22Rv1 (cell line): ENCODE results near the gene FARP1.
"Not testable (repeated sequence)": the region's sequence is repeated elsewhere in the genome, so short reads cannot be mapped to it uniquely, and the experiment has no call there.

Source experiments
- H3K27ac ChIP-seq: fragments of 450-650 bp; 2 replicates; pipeline ENCODE4 v1.5.1; 2017
- ZFX ChIP-seq: fragments of 450-650 bp; IDR thresholded peaks from 2 replicates; pipeline ENCODE4 v1.6.1; 2017; ENCODE audit warnings: antibody characterized with exemption, borderline replicate concordance
- TF ChIP-seq, protein P1 (sequence below): fragments of 450-650 bp; IDR thresholded peaks from 2 replicates; pipeline ENCODE4 v1.5.1; 2017; ENCODE audit warnings: mild to moderate bottlenecking

The FARP1 gene

DNA sequence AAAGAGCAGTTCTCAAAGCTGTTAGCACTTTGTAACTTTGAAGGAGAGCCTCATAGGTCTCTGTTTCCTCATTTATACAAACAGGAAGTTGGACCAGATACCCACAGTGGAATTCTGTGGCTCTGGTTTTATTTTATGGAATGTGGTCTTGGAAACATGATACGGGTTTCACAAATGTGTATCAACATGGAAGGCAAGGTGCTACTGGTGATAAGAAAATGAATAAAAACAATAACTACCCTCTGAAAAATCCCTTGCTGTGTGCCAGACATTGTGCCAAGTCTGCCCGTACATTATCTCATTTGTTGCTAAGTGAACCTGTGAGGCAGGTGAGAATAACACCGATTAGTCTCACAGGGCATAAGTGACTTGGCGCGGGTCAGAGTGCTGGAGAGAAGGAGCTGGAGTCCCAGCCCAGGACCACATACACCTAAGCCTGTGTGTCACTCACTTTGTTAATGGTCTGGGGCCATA lies 79.2 kb downstream of the FARP1 start:
- H3K27ac ChIP-seq, result no peak overlapping the region
- TF ChIP-seq ZFX, result no peak
- TF ChIP-seq, protein P1, sequence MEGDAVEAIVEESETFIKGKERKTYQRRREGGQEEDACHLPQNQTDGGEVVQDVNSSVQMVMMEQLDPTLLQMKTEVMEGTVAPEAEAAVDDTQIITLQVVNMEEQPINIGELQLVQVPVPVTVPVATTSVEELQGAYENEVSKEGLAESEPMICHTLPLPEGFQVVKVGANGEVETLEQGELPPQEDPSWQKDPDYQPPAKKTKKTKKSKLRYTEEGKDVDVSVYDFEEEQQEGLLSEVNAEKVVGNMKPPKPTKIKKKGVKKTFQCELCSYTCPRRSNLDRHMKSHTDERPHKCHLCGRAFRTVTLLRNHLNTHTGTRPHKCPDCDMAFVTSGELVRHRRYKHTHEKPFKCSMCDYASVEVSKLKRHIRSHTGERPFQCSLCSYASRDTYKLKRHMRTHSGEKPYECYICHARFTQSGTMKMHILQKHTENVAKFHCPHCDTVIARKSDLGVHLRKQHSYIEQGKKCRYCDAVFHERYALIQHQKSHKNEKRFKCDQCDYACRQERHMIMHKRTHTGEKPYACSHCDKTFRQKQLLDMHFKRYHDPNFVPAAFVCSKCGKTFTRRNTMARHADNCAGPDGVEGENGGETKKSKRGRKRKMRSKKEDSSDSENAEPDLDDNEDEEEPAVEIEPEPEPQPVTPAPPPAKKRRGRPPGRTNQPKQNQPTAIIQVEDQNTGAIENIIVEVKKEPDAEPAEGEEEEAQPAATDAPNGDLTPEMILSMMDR, result no peak

DNA sequence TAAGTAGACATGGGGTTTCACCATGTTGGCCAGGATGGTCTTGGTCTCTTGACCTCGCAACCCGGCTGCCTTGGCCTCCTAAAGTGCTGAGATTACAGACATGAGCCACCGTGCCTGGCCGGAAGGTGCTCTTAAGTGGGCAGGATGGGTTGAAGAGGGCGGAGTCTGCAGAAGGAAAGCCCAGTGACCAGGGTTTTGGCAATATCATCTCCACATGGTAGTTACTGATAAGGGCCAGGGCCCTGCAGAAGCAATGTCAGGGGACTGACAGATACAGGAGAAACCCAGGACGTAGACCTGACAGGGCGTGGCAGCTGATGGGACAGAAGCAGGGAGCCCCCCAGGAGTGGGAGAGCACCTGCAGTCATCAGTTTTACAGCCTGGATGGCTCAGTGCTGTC lies 79.9 kb downstream of the FARP1 start:
- no peak overlapping the region for H3K27ac ChIP-seq
- TF ChIP-seq, protein P1, result no peak
- TF ChIP-seq ZFX, result no peak

DNA sequence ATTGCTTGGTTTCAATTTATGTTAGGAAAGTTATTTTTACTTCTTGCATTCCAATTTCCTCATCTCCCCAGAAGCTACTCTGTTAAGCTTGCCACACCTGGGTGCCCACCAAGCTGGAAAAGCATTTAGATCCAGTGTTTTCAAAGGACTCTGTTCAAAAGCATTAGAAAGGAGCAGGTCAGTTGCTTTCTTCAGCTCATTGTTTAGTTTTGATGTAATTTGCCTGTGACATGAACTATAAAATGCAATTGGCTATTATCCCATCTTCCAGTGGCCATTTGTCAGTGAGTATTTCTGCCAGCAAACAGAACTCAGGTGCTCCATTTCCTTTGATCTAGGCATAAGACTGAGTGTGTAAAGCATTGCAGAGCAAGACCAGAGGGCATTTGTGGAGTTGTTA lies 80.8 kb downstream of the FARP1 start:
- TF ChIP-seq, protein P1, result no peak
- no peak for TF ChIP-seq ZFX
- H3K27ac ChIP-seq, result no peak overlapping the region

DNA sequence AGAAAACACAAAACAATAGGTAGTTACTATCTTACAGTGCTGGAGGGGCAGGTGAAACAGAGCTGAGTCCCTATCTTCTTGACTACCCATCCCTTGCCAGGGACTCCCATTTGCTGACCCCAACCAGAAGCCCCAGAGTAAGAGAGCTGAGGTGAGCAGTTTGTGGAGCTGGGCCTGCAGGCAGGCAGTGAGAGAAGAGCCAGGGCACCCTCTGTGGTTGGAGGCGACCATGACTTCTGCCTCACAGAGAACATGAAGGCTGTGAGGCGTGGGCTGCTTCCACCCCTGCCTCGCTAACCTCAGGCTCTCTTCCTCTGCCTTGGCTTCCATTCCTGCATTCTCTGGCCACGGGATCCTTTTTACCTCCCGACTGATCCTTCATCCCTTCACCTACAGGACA lies 81.7 kb downstream of the FARP1 start:
- TF ChIP-seq ZFX, result no peak
- TF ChIP-seq, protein P1, result no peak
- H3K27ac ChIP-seq, result peak overlapping the region; percentile 56; the same call in 1 of the 2 replicates

DNA sequence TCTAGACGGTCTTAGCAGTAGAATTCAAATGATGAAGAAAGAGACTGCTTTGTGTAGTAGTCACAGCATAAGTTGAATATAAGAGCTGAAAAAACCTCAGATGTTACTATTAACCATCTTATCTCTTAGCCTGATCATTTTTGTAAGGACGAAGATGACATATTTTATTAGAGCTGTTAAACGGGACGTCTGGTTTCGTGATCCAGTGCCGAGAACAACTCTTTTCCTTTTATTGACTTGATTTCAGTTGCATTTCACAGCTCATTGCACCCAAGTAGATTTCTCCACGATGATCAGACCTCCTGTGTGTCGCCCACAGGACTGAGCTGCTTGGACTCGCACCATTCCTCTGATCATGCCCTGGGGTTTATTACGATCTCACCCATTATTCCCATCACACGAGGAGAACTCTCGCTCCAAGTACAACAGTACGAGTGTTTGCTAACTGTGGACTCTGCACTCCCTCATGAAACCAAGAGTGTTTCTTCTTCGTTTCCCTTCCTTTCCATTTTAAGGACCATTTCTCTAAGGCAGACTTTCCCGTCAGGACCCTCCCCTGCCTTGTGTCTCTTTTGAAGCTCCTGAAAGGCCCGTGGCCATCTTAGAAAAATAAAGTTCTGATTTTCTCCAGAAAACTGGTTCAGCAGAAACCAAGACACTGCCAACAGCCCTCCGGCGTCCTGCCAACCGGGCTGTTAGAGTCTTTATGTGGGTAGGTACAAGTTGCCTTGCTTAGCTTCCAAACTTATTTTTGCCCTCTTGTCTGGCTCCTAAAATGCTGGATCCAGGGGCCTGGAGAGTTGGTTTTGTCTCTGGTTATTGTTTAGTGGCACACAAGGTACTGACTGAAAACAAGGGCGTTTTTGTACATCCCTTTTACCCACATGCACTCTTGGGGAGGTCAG lies 82.4 kb downstream of the FARP1 start:
- peak overlapping the region; percentile 56 for H3K27ac ChIP-seq
- TF ChIP-seq, protein P1, result no peak
- TF ChIP-seq ZFX, result no peak

DNA sequence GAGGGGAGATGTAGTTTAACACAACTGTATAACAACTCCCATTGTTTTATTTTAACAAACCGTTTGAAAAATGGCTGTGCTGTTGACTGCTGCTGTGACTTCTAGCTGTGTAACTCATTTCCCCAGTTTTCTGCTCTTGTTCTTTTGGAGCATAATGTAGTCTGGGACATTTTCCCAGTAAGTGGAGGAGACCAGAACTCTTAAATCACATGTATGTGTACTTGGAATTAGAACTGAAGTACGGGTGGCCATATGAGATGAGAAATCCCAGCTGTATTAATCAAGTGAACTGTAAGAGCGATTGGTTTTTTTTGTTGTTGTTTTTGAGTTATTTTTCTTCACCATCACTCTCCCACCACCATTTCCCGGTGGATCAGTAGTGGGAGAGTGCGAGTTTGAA lies 83.6 kb downstream of the FARP1 start:
- TF ChIP-seq, protein P1, result no peak
- no peak for TF ChIP-seq ZFX
- no peak overlapping the region for H3K27ac ChIP-seq

DNA sequence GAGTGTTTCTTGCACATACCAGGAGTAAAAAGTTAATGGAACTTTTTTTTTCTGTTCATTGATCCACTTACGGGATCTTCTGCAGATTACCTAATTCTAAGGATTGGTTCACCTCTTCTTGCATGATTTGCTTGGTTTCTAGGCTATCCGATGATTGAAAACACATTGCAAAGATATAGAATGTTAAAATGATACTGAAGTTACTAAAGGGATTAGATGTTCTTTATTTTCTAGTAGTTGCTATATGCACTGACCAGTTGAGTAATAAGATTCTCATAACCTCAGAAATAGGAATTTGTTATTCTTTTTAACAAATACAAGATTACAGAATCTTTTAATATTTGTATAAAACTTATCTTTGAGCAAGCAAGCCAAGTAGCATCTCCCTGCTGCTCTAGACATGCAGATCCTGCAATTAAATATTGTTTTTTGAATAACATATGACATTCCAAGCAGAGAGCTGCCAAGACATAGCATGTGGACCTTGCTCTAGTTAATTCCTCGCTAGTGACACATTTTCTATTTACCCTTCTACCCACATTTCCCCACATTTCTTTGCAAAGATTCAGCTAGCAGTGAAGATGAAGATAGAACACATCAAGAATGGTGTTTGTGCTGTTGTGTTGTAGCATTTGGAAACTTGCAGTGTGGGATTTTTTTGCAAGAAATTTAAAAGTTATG lies 85.9 kb downstream of the FARP1 start:
- no peak overlapping the region for H3K27ac ChIP-seq
- TF ChIP-seq, protein P1, result no peak
- no peak for TF ChIP-seq ZFX

DNA sequence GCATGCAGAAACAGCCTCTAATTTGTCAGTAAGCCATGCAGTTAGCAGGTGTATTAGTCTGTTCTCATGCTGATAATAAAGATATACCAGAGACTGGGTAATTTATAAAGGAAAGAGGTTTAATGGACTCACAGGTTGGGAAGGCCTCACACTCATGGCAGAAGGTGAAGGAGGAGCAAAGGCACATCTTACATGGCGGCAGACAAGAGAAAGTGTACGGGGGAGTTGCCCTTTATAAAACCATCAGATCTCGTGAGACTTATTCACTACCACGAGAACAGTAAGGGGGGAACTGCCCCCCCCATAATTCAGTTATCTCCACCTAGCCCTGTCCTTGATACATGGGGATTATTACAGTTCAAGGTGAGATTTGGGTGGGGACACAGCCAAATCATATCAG lies 87.9 kb downstream of the FARP1 start:
- not testable (repeated sequence) for H3K27ac ChIP-seq
